ENCODE measurements around the gene PATE4. TPM values are rescaled to one million over a fixed set of nuclear protein-coding genes. Genes with fewer than 3 reads are reported as not detected.

Gene PATE4
- not detected in 2 replicates for total RNA-seq

GRCh38 chr11:125833016-125833415 lies at the start of gene PATE4:
Gene PATE4 (plus strand): TSS chr11:125833316. CDS start chr11:125833360, 44 bp downstream.
- Histone ChIP-seq H3K4me3 (ENCODE audit: insufficient read depth, low read length) (no peak within 1 kb of the TSS), H3K79me2 (ENCODE audit: insufficient read depth, low read length) (no peaks in the 10 kb centered on the region), H4K20me1 (ENCODE audit: insufficient read depth, low read length) (no peaks in the 10 kb centered on the region), H3K4me1 (ENCODE audit: insufficient read depth, low read length) (no peaks in the 10 kb centered on the region), H3K36me3 (ENCODE audit: insufficient read depth, low read length) (no peaks in the 10 kb centered on the region), H2AFZ (ENCODE audit: low read length) (no peak within 1 kb of the TSS), H3K9me3 (ENCODE audit: low read depth, low read length) (no peaks in the 10 kb centered on the region), H3K27ac (ENCODE audit: low read depth, low read length) (no peak within 1 kb of the TSS), H3K27me3 (ENCODE audit: insufficient read depth, low read length) (no peaks in the 10 kb centered on the region), H3K4me2 (ENCODE audit: insufficient read depth, low read length) (no peak within 1 kb of the TSS)
- no peak for DNase-seq (ENCODE audit: insufficient read length, low spot score, missing footprints)
- TF ChIP-seq CTCF (IDR thresholded peaks at IDR 0.05; ENCODE audit: extremely low read depth, low read depth, low read length), result no peak

GRCh38 chr11:125784678-125785077 lies 48.4 kb upstream of the PATE4 start:
- H3K4me2 ChIP-seq (ENCODE audit: insufficient read depth, low read length), result no peak overlapping the region
- H3K4me3 ChIP-seq (ENCODE audit: insufficient read depth, low read length), result no peak overlapping the region
- H3K79me2 ChIP-seq (ENCODE audit: insufficient read depth, low read length), result no peaks in the 10 kb centered on the region
- H3K27me3 ChIP-seq (ENCODE audit: insufficient read depth, low read length), result no peaks in the 10 kb centered on the region
- H4K20me1 ChIP-seq (ENCODE audit: insufficient read depth, low read length), result no peaks in the 10 kb centered on the region
- DNase-seq (ENCODE audit: insufficient read length, low spot score, missing footprints), result no peak
- H3K4me1 ChIP-seq (ENCODE audit: insufficient read depth, low read length), result no peaks in the 10 kb centered on the region
- H3K36me3 ChIP-seq (ENCODE audit: insufficient read depth, low read length), result no peaks in the 10 kb centered on the region
- TF ChIP-seq CTCF (IDR thresholded peaks at IDR 0.05; ENCODE audit: extremely low read depth, low read depth, low read length), result no peak
- no peak overlapping the region for H3K27ac ChIP-seq (ENCODE audit: low read depth, low read length)
- H2AFZ ChIP-seq (ENCODE audit: low read length), result no peak overlapping the region
- no peaks in the 10 kb centered on the region for H3K9me3 ChIP-seq (ENCODE audit: low read depth, low read length)

- Histone ChIP-seq H3K4me3 (ENCODE audit: insufficient read depth, low read length) (no peak within 1 kb of the TSS), H4K20me1 (ENCODE audit: insufficient read depth, low read length) (no peaks in the 10 kb centered on the region), H3K27me3 (ENCODE audit: insufficient read depth, low read length) (no peaks in the 10 kb centered on the region), H3K36me3 (ENCODE audit: insufficient read depth, low read length) (no peaks in the 10 kb centered on the region), H3K79me2 (ENCODE audit: insufficient read depth, low read length) (no peaks in the 10 kb centered on the region), H2AFZ (ENCODE audit: low read length) (no peak within 1 kb of the TSS), H3K4me1 (ENCODE audit: insufficient read depth, low read length) (no peaks in the 10 kb centered on the region), H3K4me2 (ENCODE audit: insufficient read depth, low read length) (no peak within 1 kb of the TSS), H3K9me3 (ENCODE audit: low read depth, low read length) (no peaks in the 10 kb centered on the region), H3K27ac (ENCODE audit: low read depth, low read length) (no peak within 1 kb of the TSS)
- TF ChIP-seq CTCF (IDR thresholded peaks at IDR 0.05; ENCODE audit: extremely low read depth, low read depth, low read length), result no peak
- DNase-seq (ENCODE audit: insufficient read length, low spot score, missing footprints), result no peak
These were observed 45.3 kb upstream of the PATE4 start, which contains the start of gene PATE3 for GRCh38 chr11:125787827-125788226. Gene PATE3 (plus strand): TSS chr11:125788127. CDS start chr11:125788152, 25 bp downstream.

- DNase-seq (ENCODE audit: insufficient read length, low spot score, missing footprints), result no peak
- no peak overlapping the region for H3K4me2 ChIP-seq (ENCODE audit: insufficient read depth, low read length)
- H3K4me3 ChIP-seq (ENCODE audit: insufficient read depth, low read length), result no peak overlapping the region
- TF ChIP-seq CTCF (IDR thresholded peaks at IDR 0.05; ENCODE audit: extremely low read depth, low read depth, low read length), result no peak
- H3K36me3 ChIP-seq (ENCODE audit: insufficient read depth, low read length), result no peaks in the 10 kb centered on the region
- no peak overlapping the region for H3K27ac ChIP-seq (ENCODE audit: low read depth, low read length)
- no peaks in the 10 kb centered on the region for H4K20me1 ChIP-seq (ENCODE audit: insufficient read depth, low read length)
- H3K27me3 ChIP-seq (ENCODE audit: insufficient read depth, low read length), result no peaks in the 10 kb centered on the region
- no peak overlapping the region for H2AFZ ChIP-seq (ENCODE audit: low read length)
- H3K4me1 ChIP-seq (ENCODE audit: insufficient read depth, low read length), result no peaks in the 10 kb centered on the region
- peaks cover 3% of the 10 kb centered on the region for H3K9me3 ChIP-seq (ENCODE audit: low read depth, low read length)
- H3K79me2 ChIP-seq (ENCODE audit: insufficient read depth, low read length), result no peaks in the 10 kb centered on the region
These were observed 42.3 kb upstream of the PATE4 start for GRCh38 chr11:125790825-125791224.
